HG03354 (cell line): Measurements from ENCODE around the gene SLC9A8.

ENCODE experiments used
- ATAC-seq: cut with Tn5 transposase; IDR thresholded peaks from one replicate; pipeline ENCODE4 v1.9.1; 2021; ENCODE audit warnings: mild to moderate bottlenecking; ENCODE audit not compliant: unreplicated experiment, poor library complexity, severe bottlenecking

SLC9A8 gene

DNA sequence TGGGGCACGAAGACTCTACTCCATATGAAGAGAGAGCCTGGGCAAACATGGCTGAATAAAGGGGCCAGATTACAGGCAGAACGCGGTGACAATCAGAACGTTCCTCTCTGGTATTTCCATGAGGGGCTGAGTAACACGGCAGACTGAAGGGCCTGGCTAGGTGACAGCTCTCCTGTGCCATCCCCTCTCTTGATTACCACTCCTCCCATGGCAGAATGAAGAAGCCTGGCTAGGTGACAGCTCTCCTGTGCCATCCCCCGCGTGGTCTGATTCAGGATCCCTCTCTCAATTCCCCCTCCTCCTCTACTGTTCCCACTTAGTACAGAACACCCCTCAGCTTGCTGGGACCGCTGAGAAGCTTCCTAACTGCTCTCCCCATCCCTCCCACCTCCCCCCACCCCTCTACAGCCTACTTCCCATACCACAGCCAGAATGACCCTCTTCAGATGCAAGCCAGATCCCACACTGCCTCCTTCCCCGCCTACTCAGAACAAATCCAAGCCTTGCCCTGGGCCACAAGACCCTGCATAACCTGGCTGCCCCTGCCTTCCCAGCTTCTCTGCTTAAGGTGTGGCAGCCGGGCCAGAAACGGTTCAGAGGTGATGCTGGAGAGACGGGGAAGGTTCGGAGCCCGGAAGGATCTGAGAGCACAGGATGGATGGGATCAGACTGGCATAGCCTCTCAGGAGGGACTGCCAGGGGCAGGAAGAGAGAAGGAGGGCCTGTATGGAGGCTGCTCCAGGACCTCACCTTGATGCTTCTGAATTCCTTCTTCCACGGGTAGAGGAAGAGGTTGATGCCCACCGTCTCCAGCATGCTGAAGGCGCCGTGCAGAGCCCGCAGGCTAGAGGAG is 95.0 kb downstream of the SLC9A8 start:
- no peak for ATAC-seq

DNA sequence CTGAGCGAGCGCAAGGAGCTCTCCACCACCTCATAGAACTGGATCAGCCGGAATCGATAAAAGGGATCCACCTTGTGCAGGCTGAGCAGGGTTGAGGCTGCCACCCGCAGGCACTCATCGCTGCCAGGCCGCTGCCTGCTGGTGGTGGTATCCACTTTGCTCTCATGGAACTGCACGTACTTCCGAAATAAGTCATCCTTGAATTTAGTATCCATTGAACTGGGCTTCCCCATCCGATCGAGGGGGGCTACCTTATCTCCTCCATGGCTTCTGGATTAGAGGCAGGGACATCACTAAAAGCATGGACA is 95.6 kb downstream of the SLC9A8 start:
- no peak for ATAC-seq

DNA sequence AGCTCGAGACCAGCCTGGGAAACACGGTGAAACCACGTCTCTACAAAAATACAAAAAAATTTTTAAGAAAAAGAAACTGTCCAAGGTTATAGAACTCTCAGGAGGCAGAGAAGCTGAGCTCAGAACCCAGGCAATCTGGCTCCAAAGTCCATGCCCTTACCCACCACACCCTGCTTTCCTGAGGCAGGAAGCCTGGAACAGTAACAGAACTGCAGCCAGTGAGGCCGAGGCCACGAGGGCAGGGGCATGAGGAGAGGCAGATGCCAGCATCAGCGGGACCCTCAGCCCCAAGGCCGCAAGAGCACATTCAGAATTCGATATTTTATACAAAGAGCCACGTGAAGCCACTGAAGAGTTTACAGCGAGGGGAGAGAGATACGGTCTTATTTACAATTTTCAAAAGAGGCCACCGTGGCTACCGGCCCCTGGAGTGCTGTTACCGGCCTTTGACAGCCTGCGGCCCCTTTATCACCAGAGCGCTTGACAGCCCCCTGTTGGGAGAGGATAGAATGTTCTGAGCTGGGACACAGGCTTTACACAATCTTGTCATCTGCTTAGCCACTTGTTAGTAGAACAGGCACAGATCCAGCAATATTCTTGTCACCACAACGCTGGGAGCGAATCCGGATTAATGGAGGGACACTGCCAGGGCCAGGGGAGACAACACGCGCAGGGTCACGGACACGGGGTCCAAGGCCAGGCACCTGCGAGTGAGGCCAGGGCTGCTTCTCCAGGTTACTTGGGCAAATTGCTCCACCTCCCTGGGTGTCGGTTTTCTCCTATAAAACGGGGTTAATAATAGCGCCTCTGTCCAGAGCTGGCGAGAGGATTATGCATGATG is 97.1 kb downstream of the SLC9A8 start:
- ATAC-seq, result no peak

DNA sequence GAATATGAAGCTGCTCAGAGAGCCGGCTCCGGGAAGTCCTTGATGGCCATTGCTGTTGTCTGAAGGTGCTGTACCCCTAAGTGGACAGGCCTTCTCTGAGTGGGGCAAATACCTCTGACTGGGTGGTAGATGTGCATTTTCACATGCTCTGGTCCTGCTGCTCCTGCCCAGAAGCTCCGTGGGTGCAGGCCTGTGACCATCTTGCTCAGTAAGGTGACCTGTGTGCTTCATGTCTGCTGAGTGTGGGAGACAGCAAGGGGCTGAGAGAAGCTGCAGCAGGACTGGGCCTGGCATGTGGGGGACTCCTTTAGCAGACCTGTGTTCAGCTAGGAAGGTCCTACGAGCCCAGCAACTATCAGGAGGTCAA is 97.7 kb downstream of the SLC9A8 start:
- no peak for ATAC-seq

DNA sequence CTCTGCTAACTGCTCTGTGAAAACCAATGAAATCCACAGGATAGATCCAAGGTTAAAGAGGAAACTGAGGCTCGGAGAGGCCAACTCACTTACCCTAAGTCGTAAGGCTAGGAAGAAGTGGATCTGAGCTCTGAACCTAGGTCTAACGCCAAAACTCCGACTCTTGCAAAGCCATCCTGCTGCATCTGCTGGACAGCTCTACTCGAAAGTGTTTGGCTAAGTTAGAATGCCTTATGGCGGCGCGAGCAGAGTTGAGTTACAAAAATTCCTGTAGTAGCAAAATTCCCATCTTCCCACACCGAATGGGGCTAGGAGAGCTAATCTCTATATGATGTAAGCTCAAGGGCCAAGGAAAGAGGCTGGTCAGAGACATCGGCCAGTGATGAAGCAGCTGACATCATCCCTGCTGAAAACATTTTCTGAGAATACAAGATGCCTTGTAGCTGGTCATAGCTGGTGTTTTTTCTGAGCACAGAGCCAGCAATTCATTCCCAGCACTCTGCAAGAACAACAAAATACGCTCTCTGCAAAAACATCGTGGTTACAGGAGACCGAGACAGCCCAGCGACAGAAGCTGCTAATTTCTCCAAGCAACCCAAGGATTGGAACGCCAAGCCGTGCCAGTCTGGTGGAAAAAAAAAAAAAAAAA is 100.9 kb downstream of the SLC9A8 start:
- no peak for ATAC-seq

DNA sequence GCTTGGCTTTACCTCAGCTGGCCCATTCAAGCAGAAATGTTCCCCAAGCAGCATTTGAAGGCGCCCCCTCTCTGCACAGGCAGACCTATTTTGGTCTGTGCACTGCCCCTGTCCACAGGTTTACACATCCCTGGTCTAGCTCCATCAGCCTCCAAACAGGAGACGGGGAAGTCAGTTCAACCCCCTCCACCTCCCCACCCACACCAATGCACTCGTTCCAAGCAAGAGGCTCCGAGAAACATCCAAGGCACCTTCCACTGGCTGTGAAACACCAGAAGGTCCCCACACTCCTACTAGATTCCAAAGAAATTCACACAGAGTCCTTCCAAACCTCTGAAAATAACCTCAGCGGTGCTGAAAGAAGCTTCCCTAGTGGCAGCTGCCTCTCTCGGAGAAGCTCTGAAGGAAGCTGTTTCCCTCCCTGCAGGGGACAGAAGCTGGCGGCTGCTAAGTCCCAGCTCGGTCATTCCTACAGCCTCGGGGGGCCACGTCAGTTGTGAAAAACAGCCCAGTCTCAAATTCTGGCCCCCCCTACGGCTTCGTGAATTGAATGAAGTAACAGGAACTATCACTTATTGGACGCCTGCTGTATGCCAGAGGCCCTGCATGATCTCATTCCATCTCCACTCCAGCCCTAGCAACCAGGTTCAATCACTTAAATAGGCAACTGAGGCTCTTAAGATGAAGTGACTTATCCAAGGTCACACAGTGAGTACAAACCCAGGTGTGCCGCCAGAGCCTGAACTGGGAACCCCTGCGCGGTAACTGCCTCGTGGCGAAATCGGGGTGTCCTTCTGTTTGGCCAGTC is 101.9 kb downstream of the SLC9A8 start:
- peak; percentile 11 for ATAC-seq

DNA sequence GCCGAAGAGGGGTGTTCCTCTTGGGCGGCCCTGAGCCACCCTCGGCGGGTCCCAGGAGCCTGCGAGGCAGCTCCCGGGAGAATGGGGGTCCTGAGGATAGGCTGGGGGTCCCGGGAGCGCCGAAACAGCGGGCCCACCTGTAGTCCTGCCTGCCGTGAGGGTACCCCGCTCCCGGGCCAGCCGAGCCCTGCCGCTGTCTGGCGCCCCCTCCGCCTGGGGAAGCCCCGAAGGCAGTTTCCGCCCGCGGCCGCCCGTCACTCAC is 102.4 kb downstream of the SLC9A8 start:
- no peak for ATAC-seq

DNA sequence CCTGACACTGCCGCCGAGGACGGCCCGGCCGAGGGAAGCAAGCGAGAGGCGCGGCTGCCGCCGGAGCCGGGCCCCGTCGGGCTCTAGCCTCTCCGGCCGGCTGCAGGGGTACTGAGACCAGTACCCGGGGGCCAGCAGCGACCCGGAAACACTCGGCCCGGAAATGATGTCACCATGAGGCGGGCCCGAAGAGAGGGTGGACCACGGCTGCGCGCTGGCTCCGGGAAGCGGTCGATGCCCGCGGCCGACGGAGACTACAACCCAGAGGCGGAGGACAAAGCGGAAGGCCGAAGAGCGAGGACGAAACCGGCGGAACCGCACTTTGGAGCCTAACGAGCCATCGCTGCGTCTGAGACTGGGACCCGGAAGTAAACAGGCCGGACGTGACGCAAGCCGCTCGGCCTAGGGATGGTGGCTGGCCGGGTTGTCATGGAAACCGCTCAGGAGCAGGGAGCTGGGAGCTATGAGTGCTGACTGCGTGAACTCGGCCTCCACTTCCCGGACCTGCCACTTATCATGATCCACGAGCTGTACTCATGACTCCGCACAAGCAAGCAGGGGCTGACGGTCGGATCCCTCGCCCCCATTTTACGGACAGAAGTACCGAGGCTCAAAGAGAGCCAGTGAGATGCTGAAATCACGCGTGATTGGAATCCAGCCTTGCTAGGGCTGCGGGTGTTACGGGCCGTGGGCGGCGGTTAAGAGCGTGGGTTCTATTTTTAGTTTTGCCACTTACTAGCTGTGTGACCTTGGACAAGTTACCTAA is 102.9 kb downstream of the SLC9A8 start, which contains the start of gene SPATA2:
SPATA2 (minus strand) TSS at position 150 of the 766 bp plus-strand sequence. CDS start 7,039 bp downstream, outside the sequence.
- ATAC-seq, result peak; percentile 88

DNA sequence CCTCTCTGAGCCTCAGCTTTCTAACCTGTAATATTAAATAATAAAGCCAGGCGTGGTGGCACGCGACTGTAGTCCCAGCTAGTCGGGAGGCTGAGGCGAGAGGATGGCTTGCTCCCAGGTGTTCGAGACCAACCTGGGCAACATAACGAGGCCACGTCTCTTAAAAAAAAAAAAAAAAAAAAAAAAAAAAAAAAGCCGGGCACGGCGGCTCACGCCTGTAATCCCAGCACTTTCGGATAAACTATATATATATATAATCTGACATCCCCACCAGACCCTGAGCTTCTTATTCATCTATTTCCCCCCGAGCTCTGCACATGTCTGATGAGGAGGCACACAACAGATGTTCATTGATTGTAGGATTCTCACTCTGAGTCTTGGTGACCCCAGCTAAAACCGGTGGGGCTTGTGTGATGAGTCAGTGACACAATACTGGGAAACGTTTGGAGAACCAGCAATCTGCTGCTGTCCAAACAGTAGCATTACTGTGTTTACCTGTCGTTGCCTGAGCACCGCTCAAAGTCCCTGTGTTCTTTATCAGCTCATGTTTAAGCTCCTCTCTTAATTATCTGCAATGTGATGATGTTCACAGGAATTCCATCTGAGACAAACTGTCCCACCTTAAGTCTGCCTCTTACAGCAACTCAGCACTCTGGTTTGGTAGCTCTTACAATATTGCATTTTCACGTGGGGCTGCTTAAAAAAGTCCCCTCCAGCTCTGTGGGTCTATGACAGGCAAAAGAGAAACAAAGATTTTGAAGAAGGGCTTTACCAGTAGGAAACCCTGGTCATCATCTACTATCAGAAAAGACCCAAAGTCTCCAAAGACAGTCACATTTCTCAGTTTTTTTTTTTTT is 103.7 kb downstream of the SLC9A8 start:
- no peak for ATAC-seq

DNA sequence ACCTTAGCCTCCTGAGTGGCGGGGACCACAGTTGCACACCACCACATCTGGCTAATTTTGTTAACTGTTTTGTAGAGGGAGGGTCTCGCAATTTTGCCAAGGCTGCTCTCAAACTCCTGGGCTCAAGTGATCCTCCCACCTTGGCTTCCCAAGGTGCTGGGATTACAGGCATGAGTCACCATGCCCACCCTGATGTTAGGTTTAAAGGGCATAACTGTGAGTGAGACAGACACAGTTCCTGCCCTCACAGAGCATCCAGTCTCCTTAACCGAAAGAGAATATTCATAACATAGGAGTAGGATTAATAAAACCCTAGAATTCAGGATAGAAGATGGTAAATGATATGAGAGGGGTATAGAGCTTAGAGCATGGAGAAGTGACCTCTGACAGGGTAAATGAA is 105.8 kb downstream of the SLC9A8 start:
- no peak for ATAC-seq

DNA sequence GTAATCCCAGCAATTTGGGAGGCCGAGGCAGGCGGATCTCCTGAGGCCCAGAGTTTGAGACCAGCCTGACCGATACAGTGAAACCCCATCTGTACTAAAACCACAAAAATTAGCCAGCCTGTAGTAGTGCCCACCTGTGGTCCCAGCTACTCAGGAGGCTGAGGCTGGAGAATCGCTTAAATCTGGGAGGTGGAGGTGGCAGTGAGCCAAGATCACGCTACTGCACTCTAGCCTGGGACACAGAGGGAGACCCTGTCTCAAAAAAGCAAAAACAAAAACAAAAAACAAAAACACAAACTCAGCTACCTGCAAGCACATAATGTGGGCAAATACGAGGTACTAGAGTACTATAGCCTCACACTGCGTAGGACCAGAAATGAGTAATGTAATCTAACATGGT is 106.4 kb downstream of the SLC9A8 start:
- no peak for ATAC-seq

DNA sequence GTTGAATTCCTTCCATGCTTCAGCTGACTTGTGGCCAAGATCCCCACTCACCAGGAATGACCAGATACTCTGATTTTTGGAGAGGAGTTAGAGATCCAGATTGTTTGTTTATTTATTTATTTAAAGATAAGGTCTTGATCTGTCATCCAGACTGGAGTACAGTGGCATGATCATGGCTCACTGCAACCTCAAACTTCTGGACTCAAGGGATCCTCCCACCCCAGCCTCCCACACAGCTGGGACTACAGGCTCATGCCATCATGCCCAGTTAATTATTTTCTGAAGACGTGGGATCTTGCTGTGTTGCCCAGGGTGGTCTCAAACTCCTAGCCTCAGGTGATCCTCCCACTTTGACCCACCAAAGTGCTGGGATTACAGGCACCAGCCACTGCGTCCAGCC is 106.8 kb downstream of the SLC9A8 start:
- no peak for ATAC-seq

DNA sequence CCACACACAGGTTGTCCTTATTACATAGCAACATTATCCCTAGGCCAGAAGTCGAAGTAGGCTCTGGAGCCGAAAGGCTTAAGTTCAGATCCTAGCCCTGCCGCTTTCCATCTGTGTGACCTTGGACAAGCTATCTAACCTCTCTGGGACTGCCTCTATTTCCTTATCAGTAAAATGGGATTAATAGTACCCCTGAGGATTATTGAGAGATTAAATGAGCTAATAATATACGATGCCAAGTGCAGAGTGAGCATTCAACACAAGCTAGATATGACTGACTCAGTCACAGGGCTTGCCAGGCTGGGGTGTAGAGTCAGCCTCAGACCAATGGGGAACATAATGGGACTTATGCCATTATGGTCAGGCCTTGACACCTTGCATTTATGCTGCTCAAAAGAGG is 111.6 kb downstream of the SLC9A8 start:
- no peak for ATAC-seq

DNA sequence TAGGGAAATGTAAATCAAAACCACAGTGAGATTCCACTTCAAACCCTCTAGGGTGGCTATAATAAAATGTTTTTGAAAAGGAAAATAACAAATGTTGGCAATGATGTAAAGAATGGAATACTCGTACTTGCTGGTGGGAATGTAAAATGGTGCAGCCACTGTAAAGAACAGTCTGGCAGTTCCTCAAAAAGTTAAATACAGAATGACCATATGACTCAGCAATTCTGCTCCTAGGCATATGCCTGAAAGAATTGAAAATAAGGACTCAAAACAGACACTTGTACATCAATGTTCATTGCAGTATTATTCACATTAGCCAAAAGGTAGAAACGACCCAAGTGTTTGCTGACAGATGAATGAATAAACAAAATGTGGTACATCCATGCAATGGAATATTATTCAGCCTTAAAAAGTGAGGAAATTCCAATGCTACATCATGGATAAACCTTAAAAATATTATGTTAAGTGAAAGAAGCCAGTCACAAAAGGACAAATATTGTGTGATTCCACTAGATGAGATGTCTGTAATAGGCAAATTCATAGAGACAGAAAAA is 113.3 kb downstream of the SLC9A8 start:
- ATAC-seq, result no peak

DNA sequence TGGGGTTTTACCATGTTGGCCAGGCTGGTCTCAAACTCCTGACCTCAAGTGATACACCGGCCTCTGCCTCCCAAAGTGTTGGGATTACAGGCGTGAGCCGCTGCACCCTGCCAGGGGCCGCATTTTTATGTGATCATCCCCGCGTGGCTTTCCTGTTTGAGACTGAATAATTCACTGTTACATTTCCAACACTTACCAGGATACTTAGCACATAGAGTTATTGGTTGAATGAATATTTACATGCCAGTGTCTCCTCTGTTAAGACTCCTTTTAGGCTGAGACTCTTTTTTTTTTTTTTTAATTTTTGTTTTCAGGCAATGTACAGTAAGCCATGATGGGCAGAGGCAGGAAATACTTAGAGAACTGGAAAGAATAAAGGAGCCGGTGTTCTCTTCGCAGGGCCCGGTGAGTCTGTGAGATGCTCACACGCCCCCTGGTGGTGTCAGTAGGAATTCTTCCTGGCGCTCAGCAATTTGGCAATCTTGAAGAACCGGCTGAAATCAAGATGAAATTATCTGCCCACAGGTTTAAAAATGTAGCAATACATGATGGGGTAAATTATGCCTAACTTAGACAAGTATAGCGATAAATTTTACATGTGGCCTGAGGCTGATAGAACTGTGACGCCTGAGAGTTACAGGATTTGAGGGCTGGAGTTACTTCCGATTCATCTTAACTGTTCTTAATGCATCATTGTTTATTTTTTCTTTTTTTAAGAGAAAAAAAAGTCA is 115.9 kb downstream of the SLC9A8 start:
- ATAC-seq, result peak; percentile 41

DNA sequence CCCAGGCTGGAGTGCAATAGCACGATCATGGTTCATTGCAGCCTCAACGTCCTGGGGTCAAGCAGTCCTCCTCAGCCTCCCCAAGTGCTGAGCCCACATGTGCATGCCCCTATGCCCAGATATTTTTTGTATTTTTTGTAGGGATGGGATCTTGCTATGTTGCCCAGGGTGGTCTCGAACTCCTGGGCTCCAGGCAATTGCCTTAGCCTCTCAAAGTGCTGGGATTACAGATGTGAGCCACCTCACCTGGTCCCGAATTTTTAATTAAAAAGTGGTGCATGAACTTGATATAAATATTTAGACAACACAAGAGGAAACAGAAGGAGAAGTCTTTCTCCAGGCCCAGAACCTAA is 116.5 kb downstream of the SLC9A8 start:
- no peak for ATAC-seq

DNA sequence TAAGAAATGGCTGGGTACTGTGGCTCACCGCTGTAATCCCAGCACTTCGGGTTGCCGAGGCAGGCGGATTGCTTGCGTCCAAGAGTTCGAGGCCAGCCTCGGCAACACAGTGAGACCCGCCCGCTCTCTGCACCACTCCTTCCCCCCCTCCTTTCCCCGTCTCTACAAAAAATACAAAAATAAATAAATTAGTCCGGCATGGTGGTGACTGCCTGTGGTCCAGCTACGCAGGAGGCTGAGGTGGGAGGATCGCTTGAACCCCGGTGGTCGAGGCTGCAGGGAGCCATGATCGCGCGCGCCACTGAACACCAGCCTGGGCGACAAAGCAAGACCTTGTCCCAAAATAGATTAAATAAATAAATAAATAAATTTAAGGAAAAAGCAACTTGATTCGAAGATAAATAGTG is 123.1 kb downstream of the SLC9A8 start:
- ATAC-seq, result no peak
